H7 (cell line): Measurements from ENCODE around the gene MINDY1. TPM values are rescaled to one million over a fixed set of nuclear protein-coding genes. Genes with fewer than 3 reads are reported as not detected.
A peak's percentile ranks its signal among the peaks of the same experiment; 100 is the strongest.

Experiments
- DNase-seq: peaks from one replicate; pipeline ENCODE4 v3.0.0; 2012
- H3K27me3 ChIP-seq: 2 replicates; pipeline ENCODE4 v1.6.0; 2011; ENCODE audit warnings: mild to moderate bottlenecking, low read length; ENCODE audit not compliant: control insufficient read depth, insufficient read depth
- H3K36me3 ChIP-seq: replicated peaks from 2 replicates; pipeline ENCODE4 v1.5.1; 2011; ENCODE audit warnings: low read length; ENCODE audit not compliant: control insufficient read depth, insufficient read depth
- H3K4me3 ChIP-seq: 2 replicates; pipeline ENCODE4 v1.5.1; 2011; ENCODE audit warnings: low read depth, mild to moderate bottlenecking, control low read depth, low read length, moderate library complexity; ENCODE audit not compliant: insufficient read depth
- total RNA-seq: library from RNA; depleted of rRNA; stranded (reverse); fragments of >200 nt; shearing (Covaris generic); gene quantifications from 2 replicates; pipeline ENCODE4 v1.2.3, GENCODE V29; 2014

Gene MINDY1
- total RNA-seq, 1 experiment from 2014 or later = 12.6 TPM

GRCh38 chr1:151035167-151035566 lies 28.5 kb upstream of the MINDY1 start:
- no peaks in the 10 kb centered on the region for H3K27me3 ChIP-seq
- H3K36me3 ChIP-seq = peaks cover 7% of the 10 kb centered on the region
- H3K4me3 ChIP-seq = no peak overlapping the region
- DNase-seq = no peak

DNA sequence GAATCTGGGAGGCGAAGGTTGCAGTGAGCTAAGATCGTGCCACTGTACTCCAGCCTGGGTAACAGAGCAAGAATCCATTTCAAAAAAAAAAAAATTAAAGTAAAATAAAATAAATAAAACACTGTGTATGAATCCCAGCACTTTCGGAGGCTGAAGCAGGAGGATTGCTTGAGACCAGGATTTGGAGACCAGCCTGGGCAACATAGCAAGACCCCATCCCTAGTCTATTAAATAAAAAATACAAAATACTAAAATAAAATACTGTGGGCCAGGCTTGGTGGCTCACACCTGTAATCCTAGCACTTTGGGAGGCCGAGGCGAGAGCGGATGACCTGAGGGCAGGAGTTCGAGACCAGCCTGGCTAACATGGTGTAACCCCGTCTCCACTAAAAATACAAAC lies 25.5 kb upstream of the MINDY1 start:
- no peaks in the 10 kb centered on the region for H3K27me3 ChIP-seq

DNA sequence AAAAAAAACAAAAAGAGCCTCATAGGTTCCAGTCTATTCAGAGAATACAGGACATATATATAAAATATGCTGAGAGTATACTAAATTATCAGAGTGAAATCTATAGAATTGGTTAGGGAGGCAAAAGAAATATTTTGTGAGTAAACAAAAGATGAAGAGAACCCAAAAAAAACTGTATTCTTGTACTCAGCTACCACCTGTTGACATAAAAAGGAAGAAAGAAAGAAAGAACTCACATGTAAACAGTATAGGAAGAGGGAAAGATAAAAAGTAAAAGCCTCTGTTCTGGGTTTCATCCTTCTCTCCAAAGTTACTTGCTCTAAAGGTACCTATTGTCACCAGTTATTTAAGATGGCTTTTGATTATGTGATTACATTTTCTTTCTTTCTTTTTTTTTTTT lies 19.8 kb upstream of the MINDY1 start:
- DNase-seq = no peak
- no peak overlapping the region for H3K4me3 ChIP-seq
- H3K36me3 ChIP-seq = peaks cover 13% of the 10 kb centered on the region
- no peaks in the 10 kb centered on the region for H3K27me3 ChIP-seq

More for the DNA sequence above, 25.5 kb upstream of the MINDY1 start:
- H3K36me3 ChIP-seq = peaks cover 14% of the 10 kb centered on the region
- no peak for DNase-seq
- no peak overlapping the region for H3K4me3 ChIP-seq

DNA sequence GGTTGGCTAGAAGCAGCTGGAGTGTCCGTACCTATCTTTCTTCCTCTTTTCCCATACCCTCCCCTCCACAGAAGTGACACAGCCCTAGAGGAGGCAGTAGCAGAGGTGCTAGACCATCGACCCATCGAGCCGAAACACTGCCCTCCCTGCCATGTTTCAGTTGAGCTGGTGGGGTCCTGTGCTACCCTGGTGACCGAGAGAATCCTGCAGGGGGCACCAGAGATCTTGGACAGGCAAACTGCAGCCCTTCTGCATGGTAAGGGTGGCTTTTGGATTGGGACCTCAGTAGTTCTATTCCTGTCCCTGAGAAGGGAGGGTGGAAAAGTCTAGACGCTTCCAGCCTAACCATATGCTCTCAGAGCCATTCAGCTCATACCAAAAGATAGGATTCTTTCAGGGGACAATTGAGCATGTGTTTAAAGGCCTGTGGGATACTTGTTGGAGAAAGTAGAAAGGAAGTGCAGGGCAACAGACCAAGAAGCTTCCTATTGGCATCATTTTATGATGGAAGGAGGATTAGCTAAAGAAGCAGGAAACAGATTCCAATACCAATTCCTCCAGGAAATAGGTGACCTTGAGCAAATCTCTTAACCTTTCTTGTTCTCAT lies 17.9 kb upstream of the MINDY1 start:
- Histone ChIP-seq H3K27me3 (no peaks in the 10 kb centered on the region), H3K4me3 (no peak overlapping the region), H3K36me3 (peaks cover 10% of the 10 kb centered on the region)
- peak; percentile 92 for DNase-seq

- DNase-seq = no peak
- Histone ChIP-seq H3K36me3 (no peaks in the 10 kb centered on the region), H3K27me3 (no peaks in the 10 kb centered on the region), H3K4me3 (no peak overlapping the region)
Observed at GRCh38 chr1:151013518-151013917, 6.8 kb upstream of the MINDY1 start.

GRCh38 chr1:151012684-151013471 lies 6.2 kb upstream of the MINDY1 start:
- no peak overlapping the region for H3K4me3 ChIP-seq
- no peak for DNase-seq
- no peaks in the 10 kb centered on the region for H3K27me3 ChIP-seq
- H3K36me3 ChIP-seq = no peaks in the 10 kb centered on the region

- no peak for DNase-seq
- Histone ChIP-seq H3K4me3 (no peak overlapping the region), H3K27me3 (no peaks in the 10 kb centered on the region), H3K36me3 (no peaks in the 10 kb centered on the region)
Observed at GRCh38 chr1:151011154-151011850, 4.6 kb upstream of the MINDY1 start.

DNA sequence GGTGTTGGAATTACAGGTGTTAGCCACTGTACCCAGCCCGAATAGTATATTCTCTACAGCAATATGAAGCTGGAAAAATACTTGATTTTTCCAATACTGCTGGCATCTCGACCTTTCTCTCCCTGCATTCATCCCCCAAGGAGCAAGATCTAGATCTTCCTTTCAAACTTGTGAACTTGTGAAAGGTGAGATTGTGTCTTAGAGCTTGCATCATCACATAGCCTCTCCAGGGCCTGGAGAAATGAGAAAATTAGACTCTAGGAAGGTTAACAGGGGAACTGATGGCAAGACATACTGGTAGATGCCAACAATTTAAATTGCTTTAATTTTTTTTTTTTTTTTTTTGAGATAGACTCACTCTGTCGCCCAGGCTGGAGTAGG lies 3.6 kb upstream of the MINDY1 start:
- no peak for DNase-seq
- Histone ChIP-seq H3K36me3 (no peaks in the 10 kb centered on the region), H3K27me3 (no peaks in the 10 kb centered on the region), H3K4me3 (no peak overlapping the region)

- H3K27me3 ChIP-seq = no peaks in the 10 kb centered on the region
- no peaks in the 10 kb centered on the region for H3K36me3 ChIP-seq
- no peak for DNase-seq
- no peak overlapping the region for H3K4me3 ChIP-seq
Observed at GRCh38 chr1:151009674-151010345, 3.1 kb upstream of the MINDY1 start.

DNA sequence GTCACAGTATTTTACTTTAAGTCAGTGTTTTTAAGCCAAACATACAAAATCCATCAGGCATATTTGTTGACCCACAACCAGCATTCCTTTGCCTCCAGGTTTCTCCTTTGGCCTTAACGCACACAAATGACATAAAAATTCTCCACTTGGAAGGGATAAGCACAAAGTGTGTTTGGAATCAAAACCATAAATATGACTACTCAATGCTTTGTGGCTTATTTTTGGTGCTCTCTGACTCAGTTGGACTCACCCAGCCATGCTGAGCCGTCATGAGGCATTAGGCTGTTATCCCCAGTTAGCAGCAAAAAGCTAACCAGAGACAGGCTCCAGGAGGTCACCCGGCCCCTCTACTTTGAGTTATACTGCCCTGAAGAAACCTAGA lies 2.5 kb upstream of the MINDY1 start:
- no peaks in the 10 kb centered on the region for H3K36me3 ChIP-seq
- peak overlapping the region; percentile 90 for H3K4me3 ChIP-seq
- H3K27me3 ChIP-seq = no peaks in the 10 kb centered on the region
- no peak for DNase-seq

- Histone ChIP-seq H3K4me3 (peak within 1 kb of the TSS; percentile 90), H3K36me3 (no peaks in the 10 kb centered on the region), H3K27me3 (no peaks in the 10 kb centered on the region)
- DNase-seq = peak; percentile 98
Observed at GRCh38 chr1:151008244-151009205, 1.8 kb upstream of the MINDY1 start, which contains the start of gene PRUNE1. Gene PRUNE1, plus strand, starts transcription at chr1:151008449. Its CDS starts 184 bp downstream, at chr1:151008633.

- Histone ChIP-seq H3K36me3 (no peaks in the 10 kb centered on the region), H3K4me3 (peak overlapping the region; percentile 23), H3K27me3 (no peaks in the 10 kb centered on the region)
- DNase-seq = no peak
Observed at GRCh38 chr1:151007853-151008243, 1.1 kb upstream of the MINDY1 start.

GRCh38 chr1:151005729-151006319 lies 878 bp downstream of the MINDY1 start:
- H3K27me3 ChIP-seq = no peaks in the 10 kb centered on the region
- DNase-seq = no peak
- peaks cover 1% of the 10 kb centered on the region; the same call in 1 of the 2 replicates for H3K36me3 ChIP-seq
- H3K4me3 ChIP-seq = peak overlapping the region; percentile 37
